Parathyroid adenoma (tissue), 2 donors: Measurements from ENCODE around the gene ATF6B.

Experiments
- H2AFZ ChIP-seq: fragments of 300-600 bp; sonication (generic); one replicate; pipeline ENCODE4 v1.7.0; 2017; ENCODE audit warnings: antibody characterized with exemption, mild to moderate bottlenecking
- H3K27ac ChIP-seq: fragments of 300-600 bp; sonication (generic); one replicate; pipeline ENCODE4 v1.7.0; 2017
- H3K27me3 ChIP-seq: fragments of 300-600 bp; sonication (generic); one replicate; pipeline ENCODE4 v1.7.0; 2017; ENCODE audit warnings: low read length; ENCODE audit not compliant: control insufficient read depth, insufficient read depth
- H3K36me3 ChIP-seq: fragments of 300-600 bp; sonication (generic); one replicate; pipeline ENCODE4 v1.7.0; 2017; ENCODE audit warnings: low read length; ENCODE audit not compliant: control insufficient read depth, insufficient read depth
- H3K4me1 ChIP-seq: fragments of 300-600 bp; sonication (generic); one replicate; pipeline ENCODE4 v1.7.0; 2017; ENCODE audit warnings: control low read depth
- H3K4me2 ChIP-seq: fragments of 300-600 bp; sonication (generic); one replicate; pipeline ENCODE4 v1.7.0; 2017; ENCODE audit warnings: low read length
- H3K4me3 ChIP-seq: fragments of 300-600 bp; sonication (generic); one replicate; pipeline ENCODE4 v1.7.0; 2017; ENCODE audit warnings: low read depth, low read length
- H3K79me2 ChIP-seq: fragments of 300-600 bp; sonication (generic); one replicate; pipeline ENCODE4 v1.7.0; 2017; ENCODE audit warnings: control low read depth
- H3K9ac ChIP-seq: fragments of 300-600 bp; sonication (generic); one replicate; pipeline ENCODE4 v1.7.0; 2017; ENCODE audit warnings: mild to moderate bottlenecking
- H3K9me3 ChIP-seq: fragments of 300-600 bp; sonication (generic); one replicate; pipeline ENCODE4 v1.7.0; 2017; ENCODE audit warnings: low read length; ENCODE audit not compliant: control insufficient read depth
- CTCF ChIP-seq: fragments of 300-600 bp; sonication (generic); IDR thresholded peaks from one replicate; pipeline ENCODE4 v1.7.0; 2017; ENCODE audit warnings: antibody characterized with exemption, mild to moderate bottlenecking
- donor health status: primary hyperparathyroidism.

Gene ATF6B

DNA sequence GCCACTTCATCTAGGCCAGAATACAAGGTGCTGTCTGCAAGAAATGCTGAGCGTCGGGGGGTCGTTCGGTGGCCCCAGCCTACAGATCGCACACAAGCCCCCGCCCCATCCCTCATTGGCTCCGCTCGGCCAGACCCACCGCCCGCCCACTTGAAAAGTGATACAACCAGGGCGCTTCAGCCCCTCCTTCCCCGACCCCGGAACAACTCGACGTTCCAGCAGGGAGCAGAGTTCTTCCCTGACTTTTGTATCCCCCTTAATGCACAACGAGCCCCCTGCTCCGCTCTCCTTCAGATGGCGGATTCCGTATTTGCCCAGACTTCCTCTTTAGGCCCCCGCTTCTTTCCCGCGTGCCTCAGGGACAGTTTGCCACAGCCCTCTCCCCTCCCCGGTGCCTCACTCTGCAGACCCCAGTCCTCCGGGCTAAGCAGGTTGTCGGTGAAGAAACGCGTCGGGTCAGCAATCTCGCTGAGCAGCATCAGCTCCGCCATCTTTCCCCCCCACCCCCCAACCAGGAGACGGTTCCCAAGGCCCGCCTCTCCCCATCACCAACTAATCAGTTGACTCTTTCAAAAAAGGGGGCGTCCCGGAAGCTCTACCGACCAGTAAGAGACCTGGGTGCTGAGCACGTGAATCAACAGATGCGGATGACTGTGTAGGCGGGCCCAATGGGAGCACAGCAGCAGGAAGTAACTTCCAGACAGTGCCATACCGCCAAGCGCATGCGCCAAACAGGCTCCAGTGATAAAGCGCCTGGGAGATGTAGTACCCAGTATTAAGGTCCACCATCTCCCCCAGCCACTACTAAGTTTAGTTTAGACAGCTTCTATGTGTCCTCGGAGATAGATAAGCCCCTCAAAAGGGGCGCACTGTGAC lies at the start of gene ATF6B:
TSS of gene ATF6B (minus strand) at position 530 of the 876 bp plus-strand sequence. CDS start at position 491, 39 bp downstream.
- Histone ChIP-seq H3K4me2 (peak within 1 kb of the TSS; percentile 97), H3K9ac (peak within 1 kb of the TSS; percentile 58), H3K79me2 (peaks cover 14% of the 10 kb centered on the region), H3K27ac (peak within 1 kb of the TSS; percentile 93), H3K27me3 (no peaks in the 10 kb centered on the region), H3K36me3 (no peaks in the 10 kb centered on the region), H2AFZ (peak within 1 kb of the TSS; percentile 79), H3K9me3 (no peaks in the 10 kb centered on the region), H3K4me1 (peaks cover 18% of the 10 kb centered on the region), H3K4me3 (peak within 1 kb of the TSS; percentile 100)
- no peak for TF ChIP-seq CTCF

GRCh38 chr6:32177183-32177787 lies 49.2 kb upstream of the ATF6B start:
- peak overlapping the region; percentile 89 for H3K4me3 ChIP-seq
- TF ChIP-seq CTCF: no peak
- peak overlapping the region; percentile 91 for H3K4me2 ChIP-seq
- peak overlapping the region; percentile 89 for H2AFZ ChIP-seq
- H3K9ac ChIP-seq: peak overlapping the region; percentile 25
- no peaks in the 10 kb centered on the region for H3K36me3 ChIP-seq
- H3K79me2 ChIP-seq: peaks cover 9% of the 10 kb centered on the region
- H3K27ac ChIP-seq: peak overlapping the region; percentile 98
- H3K9me3 ChIP-seq: no peaks in the 10 kb centered on the region
- H3K4me1 ChIP-seq: peaks cover 9% of the 10 kb centered on the region
- H3K27me3 ChIP-seq: no peaks in the 10 kb centered on the region

- H3K9me3 ChIP-seq: no peaks in the 10 kb centered on the region
- no peaks in the 10 kb centered on the region for H3K27me3 ChIP-seq
- H3K4me2 ChIP-seq: peak overlapping the region; percentile 91
- peaks cover 9% of the 10 kb centered on the region for H3K79me2 ChIP-seq
- H3K4me3 ChIP-seq: peak overlapping the region; percentile 89
- H2AFZ ChIP-seq: peak overlapping the region; percentile 89
- no peaks in the 10 kb centered on the region for H3K36me3 ChIP-seq
- no peak overlapping the region for H3K9ac ChIP-seq
- H3K27ac ChIP-seq: peak overlapping the region; percentile 98
- H3K4me1 ChIP-seq: peaks cover 9% of the 10 kb centered on the region
- no peak for TF ChIP-seq CTCF
These were observed 48.6 kb upstream of the ATF6B start for GRCh38 chr6:32176476-32177182.

GRCh38 chr6:32175711-32176475 lies 47.8 kb upstream of the ATF6B start, which contains the start of gene AGPAT1:
Gene AGPAT1 (minus strand): TSS chr6:32176084. CDS start chr6:32171496, 4,588 bp downstream.
- peak within 1 kb of the TSS; percentile 89 for H3K4me3 ChIP-seq
- H3K27ac ChIP-seq: peak within 1 kb of the TSS; percentile 98
- H3K4me2 ChIP-seq: peak within 1 kb of the TSS; percentile 91
- H3K9ac ChIP-seq: peak within 1 kb of the TSS; percentile 89
- no peaks in the 10 kb centered on the region for H3K36me3 ChIP-seq
- H2AFZ ChIP-seq: peak within 1 kb of the TSS; percentile 89
- H3K4me1 ChIP-seq: peaks cover 9% of the 10 kb centered on the region
- no peaks in the 10 kb centered on the region for H3K9me3 ChIP-seq
- H3K27me3 ChIP-seq: no peaks in the 10 kb centered on the region
- peaks cover 9% of the 10 kb centered on the region for H3K79me2 ChIP-seq
- TF ChIP-seq CTCF: no peak
